IPS-NIHi7 (cell line): ENCODE results near the gene MCTP2.
A peak's percentile ranks its signal among the peaks of the same experiment; 100 is the strongest.

Experiments
- DNase-seq: peaks from one replicate; pipeline ENCODE4 v3.0.0; 2012; ENCODE audit warnings: mixed read lengths; ENCODE audit errors: extremely low spot score

The MCTP2 gene, protein sequence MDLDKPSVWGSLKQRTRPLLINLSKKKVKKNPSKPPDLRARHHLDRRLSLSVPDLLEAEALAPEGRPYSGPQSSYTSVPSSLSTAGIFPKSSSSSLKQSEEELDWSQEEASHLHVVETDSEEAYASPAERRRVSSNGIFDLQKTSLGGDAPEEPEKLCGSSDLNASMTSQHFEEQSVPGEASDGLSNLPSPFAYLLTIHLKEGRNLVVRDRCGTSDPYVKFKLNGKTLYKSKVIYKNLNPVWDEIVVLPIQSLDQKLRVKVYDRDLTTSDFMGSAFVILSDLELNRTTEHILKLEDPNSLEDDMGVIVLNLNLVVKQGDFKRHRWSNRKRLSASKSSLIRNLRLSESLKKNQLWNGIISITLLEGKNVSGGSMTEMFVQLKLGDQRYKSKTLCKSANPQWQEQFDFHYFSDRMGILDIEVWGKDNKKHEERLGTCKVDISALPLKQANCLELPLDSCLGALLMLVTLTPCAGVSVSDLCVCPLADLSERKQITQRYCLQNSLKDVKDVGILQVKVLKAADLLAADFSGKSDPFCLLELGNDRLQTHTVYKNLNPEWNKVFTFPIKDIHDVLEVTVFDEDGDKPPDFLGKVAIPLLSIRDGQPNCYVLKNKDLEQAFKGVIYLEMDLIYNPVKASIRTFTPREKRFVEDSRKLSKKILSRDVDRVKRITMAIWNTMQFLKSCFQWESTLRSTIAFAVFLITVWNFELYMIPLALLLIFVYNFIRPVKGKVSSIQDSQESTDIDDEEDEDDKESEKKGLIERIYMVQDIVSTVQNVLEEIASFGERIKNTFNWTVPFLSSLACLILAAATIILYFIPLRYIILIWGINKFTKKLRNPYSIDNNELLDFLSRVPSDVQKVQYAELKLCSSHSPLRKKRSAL

DNA sequence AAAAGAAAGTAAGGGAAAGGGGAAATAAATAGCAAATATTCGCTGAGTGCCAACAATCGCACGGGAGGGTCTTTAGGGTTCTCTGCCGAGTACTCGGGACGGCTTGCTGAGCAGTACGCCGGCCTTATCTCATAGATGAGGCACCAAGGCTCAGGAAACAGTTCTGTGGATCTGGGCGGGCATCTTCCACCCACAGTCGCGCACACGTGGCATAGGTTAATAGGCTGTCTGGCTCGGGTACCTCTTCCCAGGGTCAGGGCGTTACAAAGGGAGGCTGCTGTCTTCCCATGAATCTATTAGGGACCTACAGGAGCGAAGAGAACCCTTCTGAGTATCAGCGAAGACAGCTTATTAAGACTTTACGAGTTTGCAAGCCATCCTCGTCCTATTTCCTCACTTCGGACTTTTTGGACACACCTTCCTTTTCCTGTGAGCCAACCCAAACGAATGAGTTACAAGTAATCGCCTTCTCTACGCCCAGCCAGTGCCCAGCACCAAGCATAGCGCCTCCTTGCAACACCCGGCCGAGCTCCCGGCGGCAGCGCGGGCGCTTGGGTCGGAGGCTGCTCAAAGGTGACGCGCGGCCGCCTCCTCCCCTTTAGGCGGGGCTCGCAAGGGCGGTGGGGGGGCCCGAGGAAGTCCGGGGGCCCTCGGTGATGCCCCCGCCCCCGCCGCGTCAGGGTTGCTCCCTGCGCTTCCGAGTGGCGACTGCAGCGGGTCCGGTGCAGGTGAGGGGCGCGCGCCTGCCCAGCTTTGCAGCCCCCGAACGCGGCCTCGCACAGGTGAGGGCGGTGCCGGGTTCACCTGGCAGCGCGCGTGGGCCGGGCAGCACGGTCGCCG is at the start of gene MCTP2:
MCTP2 (plus strand) TSS at position 679 of the 840 bp plus-strand sequence. CDS start 66,705 bp downstream, outside the sequence.
- peak; percentile 77 for DNase-seq

DNA sequence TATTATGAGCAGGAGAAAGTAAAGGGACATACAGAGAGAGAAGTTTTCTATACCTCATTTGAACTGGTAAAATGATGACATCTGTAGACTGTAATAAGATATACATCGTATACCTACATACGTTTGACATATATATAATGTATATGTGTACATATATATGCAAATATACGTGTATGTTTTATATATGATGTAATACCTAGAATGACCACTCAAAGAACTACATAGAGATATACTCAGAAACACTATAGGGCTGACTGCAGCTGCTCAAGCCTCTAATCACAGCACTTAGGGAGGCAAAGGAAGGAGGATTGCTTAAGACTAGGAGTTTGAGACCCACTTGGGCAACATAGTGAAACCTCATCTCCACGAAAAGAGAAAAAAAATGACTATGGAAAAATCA is 48.5 kb upstream of the MCTP2 start:
- DNase-seq, result no peak

DNA sequence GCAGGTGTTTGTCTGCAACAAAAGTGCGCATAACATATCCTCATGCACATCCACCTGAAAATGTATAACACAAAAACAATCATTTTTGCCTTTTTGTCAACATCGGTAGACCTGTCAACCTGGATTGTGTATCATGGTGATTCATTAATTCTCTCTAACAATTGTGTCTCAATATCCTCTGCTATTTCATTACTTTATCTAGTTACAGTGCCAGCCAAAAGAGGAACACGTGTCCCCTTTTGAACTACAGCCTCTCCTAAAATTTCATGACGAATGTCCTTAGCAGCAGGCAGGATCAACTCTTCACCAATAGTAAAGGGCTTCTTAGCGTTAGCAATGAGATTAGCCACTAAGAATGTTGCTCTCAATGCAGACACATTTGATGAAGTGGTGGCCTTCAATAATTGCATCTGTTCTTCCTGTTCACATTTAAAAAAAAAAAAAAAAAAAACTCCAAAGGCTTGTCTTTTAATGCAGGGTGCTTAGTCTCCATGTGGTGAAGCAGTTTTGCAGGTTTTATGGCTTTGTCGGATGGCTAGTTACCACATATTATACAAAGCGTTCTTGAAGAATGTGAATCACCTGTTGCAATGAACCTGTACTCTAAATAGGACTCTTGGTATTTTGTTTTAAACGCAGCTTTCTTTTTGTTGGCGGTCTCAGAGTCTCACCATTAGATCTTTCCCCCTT is 45.7 kb upstream of the MCTP2 start:
- no peak for DNase-seq

DNA sequence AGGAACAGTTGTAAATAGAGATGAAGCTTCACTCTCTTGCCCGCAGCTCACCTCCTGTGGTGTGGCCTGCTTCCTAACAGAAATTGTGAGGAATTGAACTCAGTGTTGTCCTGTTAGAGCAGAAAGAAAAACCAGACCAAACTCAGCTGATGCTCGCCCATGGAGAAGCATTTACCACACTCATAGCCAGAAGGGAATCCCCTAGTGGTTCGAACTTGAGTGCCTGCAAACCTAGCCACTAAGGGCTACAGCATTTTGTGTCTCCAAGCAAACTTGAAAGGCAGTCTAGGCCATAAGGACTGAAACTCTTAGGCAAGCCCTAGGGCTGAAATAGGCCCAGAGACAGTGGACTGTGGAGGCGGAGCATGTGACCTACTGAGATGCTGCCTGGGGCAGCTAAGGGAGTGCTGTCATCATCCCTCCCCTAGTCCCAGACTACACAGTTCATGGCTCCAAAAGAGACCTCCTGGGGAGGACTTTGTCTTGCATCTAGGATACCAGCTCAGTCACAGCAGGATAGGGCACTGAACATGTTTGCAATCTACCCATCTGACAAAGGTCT is 44.5 kb upstream of the MCTP2 start:
- no peak for DNase-seq

DNA sequence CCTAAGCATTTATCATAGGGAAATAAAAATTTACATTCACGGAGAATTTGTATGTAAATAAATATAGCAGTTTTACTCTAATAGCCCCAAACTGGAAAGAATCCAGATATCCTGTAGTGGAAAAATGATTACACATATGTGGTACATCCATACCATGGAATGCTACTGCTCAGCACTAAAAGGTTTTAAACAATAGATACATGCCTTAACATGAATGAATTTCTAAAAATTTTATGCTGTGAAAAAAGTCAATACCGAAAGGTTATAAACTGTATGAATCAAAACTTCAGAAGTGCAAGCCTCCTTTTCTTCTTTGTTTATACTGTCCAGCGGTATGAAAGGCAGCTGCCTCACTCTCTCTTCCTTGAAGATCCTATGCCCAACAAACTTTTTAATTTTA is 37.5 kb upstream of the MCTP2 start:
- DNase-seq, result no peak

DNA sequence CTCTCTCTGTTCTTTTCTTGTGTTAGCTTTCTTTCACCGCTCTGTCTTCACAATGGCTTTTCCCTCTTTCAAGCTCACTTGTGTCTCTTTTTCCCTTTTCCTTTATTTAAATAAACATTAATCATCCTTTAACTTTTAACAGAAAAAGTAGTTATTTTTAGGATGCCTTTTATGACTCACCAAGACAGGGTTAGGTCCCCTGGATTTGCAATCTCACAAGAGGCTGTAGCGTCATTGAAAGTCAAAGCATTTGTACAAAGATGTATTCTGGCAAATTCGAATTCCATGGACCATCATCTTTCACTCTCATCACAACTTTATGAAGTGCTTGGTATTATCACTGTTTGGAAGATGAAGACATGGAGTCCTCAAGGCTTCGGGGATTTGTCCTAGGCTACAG is 34.8 kb upstream of the MCTP2 start:
- no peak for DNase-seq

DNA sequence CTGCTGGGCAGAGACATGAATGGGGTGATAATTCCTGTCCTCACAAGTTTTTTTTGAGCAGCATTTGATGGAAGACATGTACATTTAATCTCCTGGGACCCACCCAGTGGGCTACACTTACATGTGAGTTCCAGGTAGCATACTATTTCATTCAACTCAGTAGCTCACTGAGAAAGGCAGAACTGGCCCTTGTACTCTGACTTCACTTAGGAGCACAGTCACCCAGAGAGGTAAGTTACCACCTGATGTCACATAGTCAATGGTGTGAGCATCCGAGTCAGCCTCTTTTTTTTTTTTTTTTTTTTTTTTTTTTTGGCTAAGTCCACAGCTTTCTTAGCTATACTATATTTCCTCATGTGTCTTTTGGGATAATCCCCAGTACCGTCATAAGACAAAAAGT is 32.7 kb upstream of the MCTP2 start:
- no peak for DNase-seq

GRCh38 chr15:94199725-94200124 is 31.6 kb upstream of the MCTP2 start:
- DNase-seq, result no peak

DNA sequence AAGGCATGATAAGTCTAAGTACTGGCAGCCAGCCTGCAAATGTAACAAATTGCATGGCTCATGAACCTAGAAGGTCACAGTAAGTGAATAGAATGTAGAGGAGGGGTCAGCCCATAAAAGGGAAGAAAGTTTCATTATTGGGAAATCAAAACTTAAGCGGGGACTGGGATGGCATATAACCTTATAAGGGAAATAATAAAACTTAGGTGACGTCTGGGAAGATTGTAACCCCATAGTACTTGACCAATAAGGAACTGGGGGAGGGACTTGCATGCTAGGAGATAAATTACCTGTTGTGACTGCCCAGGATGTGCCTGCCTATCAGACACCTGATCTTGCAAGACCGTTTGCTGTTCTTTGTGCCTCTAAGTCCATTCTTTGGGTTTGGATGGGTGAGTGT is 28.1 kb upstream of the MCTP2 start:
- no peak for DNase-seq

DNA sequence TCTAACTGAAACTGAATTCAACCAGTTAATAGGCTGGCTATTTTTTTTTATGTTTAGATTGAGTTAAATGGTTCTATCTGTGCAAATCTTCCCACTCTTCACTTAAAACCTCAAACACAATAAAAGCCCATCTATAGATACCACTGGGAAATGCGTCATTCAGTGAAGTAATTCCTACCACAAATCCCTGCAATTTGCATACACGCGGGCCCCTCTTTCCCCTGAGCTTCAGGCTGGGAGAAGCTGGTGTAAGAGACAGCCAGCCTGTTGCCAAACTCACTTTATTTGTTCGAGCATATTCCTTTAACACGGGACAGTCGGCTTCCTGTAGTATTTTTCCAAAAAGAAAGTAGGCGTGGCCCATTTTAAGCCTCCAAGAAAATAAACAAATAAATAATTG is 26.0 kb upstream of the MCTP2 start:
- DNase-seq, result no peak

- no peak for DNase-seq
These were observed 24.7 kb upstream of the MCTP2 start for GRCh38 chr15:94206463-94207167.

DNA sequence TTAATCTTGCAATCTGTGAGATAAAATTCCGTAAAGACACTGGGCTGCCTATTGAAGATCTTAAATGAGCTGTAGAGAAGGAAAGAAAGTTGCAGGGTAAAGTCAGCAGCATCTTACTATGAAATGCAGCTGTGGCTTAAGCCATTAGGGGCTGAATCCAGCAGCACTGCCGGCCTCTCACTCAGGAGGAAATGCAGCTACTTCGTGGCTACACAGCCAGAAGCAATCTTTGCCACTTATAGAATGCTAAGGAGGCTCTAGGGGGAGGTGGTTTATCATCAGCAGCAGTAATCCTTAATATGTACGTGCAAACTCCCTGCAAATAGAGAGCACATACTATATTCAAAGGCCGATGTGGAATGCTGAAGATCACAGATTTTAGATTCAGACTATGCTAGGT is 19.1 kb upstream of the MCTP2 start:
- no peak for DNase-seq

- DNase-seq, result no peak
These were observed 5.7 kb upstream of the MCTP2 start for GRCh38 chr15:94225616-94226015.

DNA sequence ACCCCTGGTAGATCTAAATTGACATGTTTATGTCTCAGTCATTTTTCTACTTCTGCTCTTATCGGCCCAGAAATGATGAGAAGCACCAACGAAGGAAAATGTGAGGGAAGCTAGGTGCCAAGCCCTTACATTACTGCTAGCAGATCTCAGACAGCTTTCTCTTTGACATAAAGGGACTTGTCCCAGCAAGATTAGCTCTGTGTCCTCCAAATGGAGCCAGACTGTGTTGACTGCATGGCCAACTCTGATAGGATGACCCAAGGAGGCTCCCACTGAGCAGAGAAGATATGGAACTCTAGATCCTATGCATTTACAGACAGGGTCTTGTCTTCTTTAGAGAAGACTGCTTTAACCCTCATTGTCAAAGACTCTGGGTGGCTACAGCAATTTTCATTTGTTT is 2.8 kb upstream of the MCTP2 start:
- no peak for DNase-seq

- DNase-seq, result no peak
These were observed 1.6 kb upstream of the MCTP2 start for GRCh38 chr15:94229591-94230369.

- DNase-seq, result no peak
These were observed 904 bp upstream of the MCTP2 start for GRCh38 chr15:94230431-94230882.

DNA sequence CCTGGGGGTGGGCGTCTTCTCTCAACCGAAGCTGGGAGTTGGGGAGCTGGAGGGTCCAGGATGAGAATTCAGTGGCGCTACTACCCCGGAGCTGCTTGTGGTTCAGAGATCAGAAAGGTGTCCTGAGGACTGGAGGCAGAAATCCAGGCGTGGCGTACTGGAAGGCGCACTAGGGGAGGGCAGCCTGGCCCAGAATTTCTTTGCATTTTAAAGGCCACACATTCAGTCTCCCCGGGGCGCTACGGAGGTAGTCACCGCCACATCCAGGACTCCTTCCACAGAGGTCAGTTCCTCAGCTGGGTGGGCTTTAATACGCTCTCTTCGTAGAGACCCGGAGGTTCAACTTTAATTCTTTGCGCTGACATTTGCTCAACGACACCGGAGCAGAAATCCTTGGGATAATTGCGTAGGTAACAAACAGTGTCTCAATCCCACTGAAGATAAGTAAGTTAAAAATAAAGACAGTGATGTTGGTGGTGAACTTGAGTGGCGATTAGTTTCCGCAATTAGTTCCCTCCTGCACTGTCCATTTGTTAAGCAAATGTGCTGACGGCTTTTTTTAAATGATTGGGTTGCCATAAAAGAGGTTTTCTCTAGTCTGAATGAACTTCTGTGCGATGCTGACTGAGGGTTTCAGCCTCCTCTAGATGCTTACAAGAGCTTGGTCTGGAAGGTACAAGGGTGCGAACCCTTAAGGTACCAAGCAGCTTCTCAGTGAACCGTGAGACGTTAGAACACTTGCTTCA is 535 bp downstream of the MCTP2 start:
- DNase-seq, result peak; percentile 61

- no peak for DNase-seq
These were observed 2.1 kb downstream of the MCTP2 start for GRCh38 chr15:94233441-94233840.

DNA sequence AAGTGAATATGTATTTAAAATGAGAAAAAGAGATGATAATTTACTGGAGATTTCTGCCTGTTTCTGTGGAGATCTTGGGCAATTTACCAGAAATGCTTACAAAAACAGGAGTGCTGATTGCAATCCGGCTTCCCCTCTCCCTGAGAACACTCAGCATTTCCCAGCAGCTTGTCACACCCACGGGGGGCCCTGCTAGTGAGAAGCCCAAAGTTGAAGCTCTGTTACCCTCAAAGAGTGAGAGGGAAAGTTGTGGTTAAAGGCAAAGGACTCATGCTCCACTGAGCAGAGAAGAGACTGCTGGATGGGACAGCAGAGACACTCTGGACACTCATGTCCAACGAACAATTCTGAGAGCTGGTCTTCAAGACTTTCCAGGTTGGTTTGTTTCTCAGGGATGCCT is 2.9 kb downstream of the MCTP2 start:
- no peak for DNase-seq
